Mesothelial cell of epicardium (in vitro differentiated cells): Measurements from ENCODE around the gene EFL1. TPM values are rescaled to one million over a fixed set of nuclear protein-coding genes. Genes with fewer than 3 reads are reported as not detected.
"Not testable (repeated sequence)": the region's sequence is repeated elsewhere in the genome, so short reads cannot be mapped to it uniquely, and the experiment has no call there.

ENCODE experiments used
- DNase-seq, 2 experiments: peaks; one replicate each; pipeline ENCODE4 v3.0.0; 2021; ENCODE audit warnings: low spot score in 2 of 2; ENCODE audit not compliant: unreplicated experiment in 2 of 2
- H3K27ac Mint-ChIP-seq: 2 replicates; pipeline ENCODE4 v1.8.0; 2021; ENCODE audit warnings: mixed read lengths
- H3K27me3 Mint-ChIP-seq: 2 replicates; pipeline ENCODE4 v1.8.0; 2021; ENCODE audit warnings: low read depth, mixed read lengths
- H3K36me3 Mint-ChIP-seq: 2 replicates; pipeline ENCODE4 v1.8.0; 2021; ENCODE audit warnings: mixed read lengths
- H3K4me1 Mint-ChIP-seq: 2 replicates; pipeline ENCODE4 v1.8.0; 2021; ENCODE audit warnings: mixed read lengths
- H3K4me3 Mint-ChIP-seq: 2 replicates; pipeline ENCODE4 v1.8.0; 2021; ENCODE audit warnings: mild to moderate bottlenecking, moderate library complexity, mixed read lengths
- H3K9me3 Mint-ChIP-seq: 2 replicates; pipeline ENCODE4 v1.8.0; 2021; ENCODE audit warnings: mixed read lengths
- total RNA-seq: library from RNA; stranded (reverse); gene quantifications from 3 replicates; pipeline ENCODE4 v1.2.1, GENCODE V29; 2021
- TF ChIP-seq, protein P1 (sequence below): fragments of 200-600 bp; sonication (generic); IDR thresholded peaks from one replicate; pipeline ENCODE4 v1.5.0; 2021; ENCODE audit warnings: antibody characterized with exemption; ENCODE audit not compliant: unreplicated experiment

Gene EFL1
- total RNA-seq, 1 donor from 2014 or later = 24.5 TPM

DNA sequence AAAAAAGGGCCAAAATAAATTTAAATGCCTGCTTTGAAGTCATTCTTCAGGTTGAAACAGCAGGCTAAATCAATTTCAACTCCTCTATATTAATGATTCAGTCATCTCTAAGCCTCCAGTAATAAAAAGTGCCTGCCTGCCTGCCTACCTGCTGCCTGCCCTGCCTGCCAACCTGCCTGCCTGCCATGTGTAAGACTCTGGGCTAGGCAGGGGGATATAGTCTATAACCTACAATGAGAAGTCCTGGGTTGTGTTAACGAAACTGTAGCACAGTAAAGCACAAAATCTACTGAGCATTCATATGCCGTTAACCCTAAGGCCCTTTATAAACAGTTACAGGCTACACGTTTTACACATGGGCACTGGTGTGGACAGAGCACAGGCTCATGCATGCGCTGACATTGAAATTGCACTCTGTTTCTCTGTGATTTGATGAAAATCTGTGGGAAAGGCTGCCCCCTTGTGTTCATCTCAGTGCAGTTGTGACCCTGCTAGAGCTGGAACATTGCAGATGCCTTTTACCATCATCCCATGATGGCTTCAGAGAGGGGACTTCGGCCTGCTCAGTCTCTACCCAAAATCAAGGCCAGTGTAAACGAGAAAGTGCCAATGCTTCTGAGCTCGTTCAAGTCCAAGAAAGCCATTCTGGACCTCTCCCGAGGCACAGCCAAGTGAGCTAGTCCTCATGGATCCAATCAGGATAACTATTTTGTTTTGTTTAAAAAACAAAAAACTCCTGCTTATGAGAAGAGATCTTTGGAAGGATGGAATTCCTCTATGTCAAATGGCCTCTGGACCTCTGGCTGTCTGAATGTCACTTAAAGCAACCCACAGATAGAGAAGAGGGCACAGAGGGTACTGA lies 64.6 kb downstream of the EFL1 start:
- Mint-ChIP-seq H3K27ac (no peak overlapping the region), H3K4me3 (no peak overlapping the region), H3K4me1 (peaks cover 2% of the 10 kb centered on the region), H3K27me3 (no peaks in the 10 kb centered on the region), H3K36me3 (no peaks in the 10 kb centered on the region), H3K9me3 (no peaks in the 10 kb centered on the region)
- TF ChIP-seq, protein P1, sequence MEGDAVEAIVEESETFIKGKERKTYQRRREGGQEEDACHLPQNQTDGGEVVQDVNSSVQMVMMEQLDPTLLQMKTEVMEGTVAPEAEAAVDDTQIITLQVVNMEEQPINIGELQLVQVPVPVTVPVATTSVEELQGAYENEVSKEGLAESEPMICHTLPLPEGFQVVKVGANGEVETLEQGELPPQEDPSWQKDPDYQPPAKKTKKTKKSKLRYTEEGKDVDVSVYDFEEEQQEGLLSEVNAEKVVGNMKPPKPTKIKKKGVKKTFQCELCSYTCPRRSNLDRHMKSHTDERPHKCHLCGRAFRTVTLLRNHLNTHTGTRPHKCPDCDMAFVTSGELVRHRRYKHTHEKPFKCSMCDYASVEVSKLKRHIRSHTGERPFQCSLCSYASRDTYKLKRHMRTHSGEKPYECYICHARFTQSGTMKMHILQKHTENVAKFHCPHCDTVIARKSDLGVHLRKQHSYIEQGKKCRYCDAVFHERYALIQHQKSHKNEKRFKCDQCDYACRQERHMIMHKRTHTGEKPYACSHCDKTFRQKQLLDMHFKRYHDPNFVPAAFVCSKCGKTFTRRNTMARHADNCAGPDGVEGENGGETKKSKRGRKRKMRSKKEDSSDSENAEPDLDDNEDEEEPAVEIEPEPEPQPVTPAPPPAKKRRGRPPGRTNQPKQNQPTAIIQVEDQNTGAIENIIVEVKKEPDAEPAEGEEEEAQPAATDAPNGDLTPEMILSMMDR = peak; percentile 79
- peak; percentile 50 to 77 for DNase-seq

DNA sequence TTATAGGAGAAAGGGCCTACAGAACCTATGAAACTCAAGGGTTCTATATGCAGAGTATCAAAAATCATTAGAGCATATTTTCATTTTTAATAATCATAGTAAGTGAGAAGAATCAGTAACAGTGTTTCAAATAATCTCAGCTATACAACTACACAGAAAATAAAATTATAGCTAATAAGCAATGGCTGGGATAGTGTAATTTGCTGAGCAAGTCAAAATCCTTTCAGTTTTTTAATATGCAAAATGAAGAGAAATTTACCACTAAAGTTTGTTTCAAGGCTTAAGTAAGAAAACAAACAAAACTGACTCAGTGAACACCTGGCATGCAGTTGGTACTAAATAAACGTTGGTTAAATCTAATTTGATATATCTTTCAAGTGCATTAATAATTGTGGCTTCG lies 66.2 kb downstream of the EFL1 start:
- Mint-ChIP-seq H3K4me3 (no peak overlapping the region), H3K4me1 (peaks cover 2% of the 10 kb centered on the region), H3K9me3 (no peaks in the 10 kb centered on the region), H3K27ac (no peak overlapping the region), H3K27me3 (no peaks in the 10 kb centered on the region), H3K36me3 (no peaks in the 10 kb centered on the region)
- TF ChIP-seq, protein P1 = no peak
- DNase-seq = no peak

DNA sequence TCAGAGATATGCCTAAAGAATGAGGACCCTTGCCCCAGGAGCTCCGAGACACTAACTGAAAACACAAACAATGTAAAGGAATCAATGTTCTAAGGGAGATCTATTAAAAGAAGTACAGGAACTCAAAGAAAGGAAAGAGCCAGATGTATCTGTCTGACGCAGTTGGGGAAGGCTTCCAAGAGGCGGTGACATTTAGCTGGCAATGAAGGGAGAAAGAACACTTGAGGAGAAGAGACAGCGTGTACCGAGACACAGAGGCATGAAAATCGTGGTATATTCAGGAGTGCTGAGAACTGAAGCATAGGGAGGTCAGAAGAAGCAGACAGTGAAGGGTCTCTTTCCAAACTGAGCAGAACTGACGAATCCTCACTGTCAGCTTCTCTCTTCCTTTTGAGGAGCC lies 66.7 kb downstream of the EFL1 start:
- DNase-seq, H3K4me1 Mint-ChIP-seq: not testable (repeated sequence)

GRCh38 chr15:82194488-82194887 lies 68.0 kb downstream of the EFL1 start:
- H3K27ac Mint-ChIP-seq, H3K4me3 Mint-ChIP-seq, H3K4me1 Mint-ChIP-seq, H3K27me3 Mint-ChIP-seq, H3K36me3 Mint-ChIP-seq, H3K9me3 Mint-ChIP-seq, DNase-seq: not testable (repeated sequence)

More for the DNA sequence above, 66.7 kb downstream of the EFL1 start:
- H3K27me3 Mint-ChIP-seq, H3K4me3 Mint-ChIP-seq, H3K36me3 Mint-ChIP-seq, H3K27ac Mint-ChIP-seq, H3K9me3 Mint-ChIP-seq: not testable (repeated sequence)

- not testable (repeated sequence) for H3K36me3 Mint-ChIP-seq, H3K27me3 Mint-ChIP-seq, H3K4me1 Mint-ChIP-seq, H3K4me3 Mint-ChIP-seq, DNase-seq, H3K27ac Mint-ChIP-seq, H3K9me3 Mint-ChIP-seq
These were observed 69.1 kb downstream of the EFL1 start for GRCh38 chr15:82193435-82193834.

- DNase-seq, H3K36me3 Mint-ChIP-seq, H3K9me3 Mint-ChIP-seq, H3K4me3 Mint-ChIP-seq, H3K4me1 Mint-ChIP-seq, H3K27ac Mint-ChIP-seq, H3K27me3 Mint-ChIP-seq: not testable (repeated sequence)
These were observed 70.1 kb downstream of the EFL1 start for GRCh38 chr15:82192394-82192793.

DNA sequence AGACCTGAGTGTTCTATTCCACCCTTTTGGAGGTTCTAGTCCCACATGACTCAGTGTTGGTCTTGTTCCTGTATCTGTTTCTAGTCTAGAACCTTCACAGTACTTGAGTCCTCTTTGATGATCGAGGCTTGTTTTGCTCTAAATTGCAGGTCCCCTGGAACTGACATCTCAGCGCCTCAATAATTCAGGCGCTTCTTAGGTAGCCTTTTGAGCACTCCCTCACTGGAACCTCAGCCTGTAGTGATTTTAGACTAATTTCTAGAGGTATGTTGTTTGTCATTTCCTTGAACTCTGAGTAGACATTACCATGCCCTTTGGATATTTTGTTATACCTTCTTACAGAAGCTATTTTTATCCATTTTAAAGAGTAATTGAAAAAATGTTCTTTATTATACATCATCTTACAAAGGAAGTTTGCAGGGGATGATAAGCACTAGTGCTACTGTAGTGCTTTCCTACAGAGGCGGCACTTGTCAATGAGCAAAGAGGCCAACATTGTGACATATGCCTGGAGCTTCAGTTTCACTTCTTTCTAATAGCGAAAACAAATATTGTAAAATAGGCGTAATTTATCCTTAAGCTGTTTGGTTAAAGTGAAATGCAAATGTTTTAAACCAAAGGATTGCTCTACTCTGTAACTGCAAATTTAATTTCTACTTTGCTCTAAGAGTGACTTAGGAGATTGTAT lies 75.7 kb downstream of the EFL1 start:
- Mint-ChIP-seq H3K4me3 (no peak overlapping the region), H3K27ac (no peak overlapping the region), H3K9me3 (no peaks in the 10 kb centered on the region), H3K4me1 (peaks cover 10% of the 10 kb centered on the region), H3K27me3 (no peaks in the 10 kb centered on the region), H3K36me3 (peaks cover 5% of the 10 kb centered on the region)
- TF ChIP-seq, protein P1 = no peak
- DNase-seq = no peak
